Caco-2 (cell line): ENCODE data around the gene PDLIM7. TPM values are rescaled to one million over a fixed set of nuclear protein-coding genes. Genes with fewer than 3 reads are reported as not detected.

ENCODE experiments used
- total RNA-seq: library from RNA; stranded (reverse); gene quantifications from 2 replicates; pipeline ENCODE4 v1.2.3, GENCODE V29; 2022

The PDLIM7 gene
- total RNA-seq, 1 experiment from 2014 or later: 49.1 TPM

Other genes with a start within 250 kb of the PDLIM7 start
- 29.9 and 31.7 TPM in 2 replicates for gene RAB24, start 193.9 kb downstream of the PDLIM7 start, total RNA-seq
- 201 and 229 TPM in 2 replicates for gene PRELID1, start 193.8 kb downstream of the PDLIM7 start, total RNA-seq
- 19.8 and 20.6 TPM in 2 replicates for gene MXD3, start 185.7 kb downstream of the PDLIM7 start, total RNA-seq
- gene LMAN2, start 145.9 kb downstream of the PDLIM7 start, total RNA-seq: 240 and 241 TPM in 2 replicates
- gene RGS14, start 139.7 kb downstream of the PDLIM7 start, total RNA-seq: 15.2 and 16.7 TPM in 2 replicates
- not detected in 2 replicates for gene SLC34A1, start 113.2 kb downstream of the PDLIM7 start, total RNA-seq
- not detected in 2 replicates for gene PFN3, start 96.9 kb downstream of the PDLIM7 start, total RNA-seq
- gene F12, start 88.0 kb downstream of the PDLIM7 start, total RNA-seq: 13.3 and 14.0 TPM in 2 replicates
- gene GRK6, start 70.9 kb downstream of the PDLIM7 start, total RNA-seq: 64.4 and 71.9 TPM in 2 replicates
- gene PRR7, start 50.8 kb downstream of the PDLIM7 start, total RNA-seq: 4.7 and 5.7 TPM in 2 replicates
- 139 and 144 TPM in 2 replicates for gene DBN1, start 24.0 kb downstream of the PDLIM7 start, total RNA-seq
- 7.9 and 10.1 TPM in 2 replicates for gene DOK3, start 12.2 kb upstream of the PDLIM7 start, total RNA-seq
- 116 and 137 TPM in 2 replicates for gene DDX41, start 19.4 kb upstream of the PDLIM7 start, total RNA-seq
- gene FAM193B, start 57.0 kb upstream of the PDLIM7 start, total RNA-seq: 72.9 and 82.7 TPM in 2 replicates
- gene TMED9, start 94.6 kb upstream of the PDLIM7 start, total RNA-seq: 236 and 240 TPM in 2 replicates
- 28.8 and 30.0 TPM in 2 replicates for gene B4GALT7, start 102.5 kb upstream of the PDLIM7 start, total RNA-seq